NCI-H2171 treated with DMSO at 0.1 percent for 48 hours (cell line): ENCODE results near the gene CHMP6.
"Not testable (repeated sequence)": the region's sequence is repeated elsewhere in the genome, so short reads cannot be mapped to it uniquely, and the experiment has no call there.

ENCODE experiments used
- DNase-seq: peaks from one replicate; lab custom pipeline; 2025; lab: John Stamatoyannopoulos, UW

Gene CHMP6

GRCh38 chr17:81030312-81030711 is 38.7 kb downstream of the CHMP6 start:
- DNase-seq, result not testable (repeated sequence)

- DNase-seq, result peak; percentile 56
Observed at GRCh38 chr17:81030741-81031565, 39.3 kb downstream of the CHMP6 start.

DNA sequence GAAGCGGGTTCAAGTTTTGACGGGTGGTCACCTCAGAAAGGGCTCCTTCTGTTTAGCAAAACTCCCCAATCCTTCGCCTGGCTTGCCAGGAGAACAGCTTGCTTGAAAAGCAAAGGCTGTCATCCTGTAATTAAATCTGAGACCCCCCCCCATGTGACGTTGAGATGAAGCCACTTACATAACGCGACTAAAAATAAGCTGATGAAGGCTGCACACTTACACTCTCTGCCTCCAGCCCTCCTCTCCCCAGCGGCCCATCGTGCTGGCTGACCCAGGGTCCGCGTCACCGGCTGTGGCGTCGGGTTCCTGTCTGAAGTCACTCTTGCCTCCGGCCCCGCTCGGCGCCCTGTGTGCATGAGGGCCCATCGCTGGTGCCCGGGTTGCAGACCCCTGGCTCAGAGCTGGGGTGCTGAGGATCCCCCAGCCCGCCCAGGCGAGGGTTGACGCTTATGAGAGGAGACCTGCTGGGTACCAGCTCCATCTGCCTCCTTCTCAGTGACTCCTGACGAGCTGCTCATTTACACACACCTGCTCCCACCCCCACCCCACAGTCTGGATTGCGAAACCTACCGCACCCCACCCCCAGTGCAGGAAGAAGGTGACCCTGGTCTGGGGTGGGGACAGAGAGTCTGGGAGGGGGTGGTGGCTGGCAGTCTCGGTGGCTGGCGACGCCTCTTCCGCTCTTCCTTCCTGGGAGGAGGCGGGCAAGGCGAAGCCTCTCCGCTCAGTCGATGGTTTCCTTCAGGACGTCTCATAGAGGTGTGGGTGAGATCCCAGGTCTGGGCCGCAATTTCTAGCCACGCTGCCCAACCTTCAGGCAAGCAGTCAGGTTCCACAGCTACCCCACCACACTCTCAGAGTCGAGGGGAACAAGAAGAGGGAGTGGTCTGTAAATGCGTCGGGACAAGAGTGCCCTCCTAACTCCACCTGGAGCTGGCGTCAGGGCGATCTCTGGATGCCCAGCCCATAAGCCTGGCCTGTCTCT is 40.2 kb downstream of the CHMP6 start:
- peak; percentile 73 for DNase-seq

GRCh38 chr17:81032641-81033480 is 41.2 kb downstream of the CHMP6 start:
- peak; percentile 16 for DNase-seq

GRCh38 chr17:81033535-81034167 is 42.0 kb downstream of the CHMP6 start:
- DNase-seq, result no peak

DNA sequence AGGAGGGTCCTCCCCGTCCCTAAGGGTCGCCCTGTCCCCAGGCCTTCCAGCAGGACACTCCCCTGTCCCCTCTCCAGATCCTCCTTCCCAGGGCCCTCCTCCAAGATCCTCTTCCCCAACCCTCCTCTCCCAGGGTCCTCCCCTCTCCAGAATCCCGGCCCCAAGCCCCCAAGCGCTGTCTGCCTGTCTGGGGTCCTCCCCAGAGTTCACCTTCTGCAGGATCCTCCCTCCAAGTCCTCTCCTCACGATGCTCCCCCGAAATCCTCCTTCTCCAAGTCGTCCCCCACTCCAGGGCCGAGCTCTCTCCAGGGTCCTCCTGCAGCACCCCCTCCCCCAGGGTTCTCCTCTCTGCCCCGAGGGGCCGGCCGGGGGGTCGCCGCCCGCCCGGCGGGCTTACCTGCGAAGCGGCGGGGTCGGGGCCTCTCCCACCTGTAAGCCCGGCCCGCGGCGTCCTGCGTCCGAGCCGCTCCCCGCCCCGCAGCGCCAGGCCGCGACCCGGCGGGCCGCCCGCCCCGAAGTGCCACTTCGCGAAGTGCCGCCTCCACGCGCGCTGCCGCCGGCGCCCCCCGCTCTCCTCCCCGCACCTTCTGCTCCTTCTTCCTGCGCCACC is 42.6 kb downstream of the CHMP6 start:
- DNase-seq, result no peak

GRCh38 chr17:81034779-81035520 is 43.3 kb downstream of the CHMP6 start, which contains the start of gene BAIAP2:
BAIAP2 (plus strand) TSS chr17:81035151; CDS start chr17:81035255, 104 bp downstream.
- DNase-seq, result peak; percentile 94

GRCh38 chr17:81035521-81036196 is 44.0 kb downstream of the CHMP6 start:
- DNase-seq, result no peak

DNA sequence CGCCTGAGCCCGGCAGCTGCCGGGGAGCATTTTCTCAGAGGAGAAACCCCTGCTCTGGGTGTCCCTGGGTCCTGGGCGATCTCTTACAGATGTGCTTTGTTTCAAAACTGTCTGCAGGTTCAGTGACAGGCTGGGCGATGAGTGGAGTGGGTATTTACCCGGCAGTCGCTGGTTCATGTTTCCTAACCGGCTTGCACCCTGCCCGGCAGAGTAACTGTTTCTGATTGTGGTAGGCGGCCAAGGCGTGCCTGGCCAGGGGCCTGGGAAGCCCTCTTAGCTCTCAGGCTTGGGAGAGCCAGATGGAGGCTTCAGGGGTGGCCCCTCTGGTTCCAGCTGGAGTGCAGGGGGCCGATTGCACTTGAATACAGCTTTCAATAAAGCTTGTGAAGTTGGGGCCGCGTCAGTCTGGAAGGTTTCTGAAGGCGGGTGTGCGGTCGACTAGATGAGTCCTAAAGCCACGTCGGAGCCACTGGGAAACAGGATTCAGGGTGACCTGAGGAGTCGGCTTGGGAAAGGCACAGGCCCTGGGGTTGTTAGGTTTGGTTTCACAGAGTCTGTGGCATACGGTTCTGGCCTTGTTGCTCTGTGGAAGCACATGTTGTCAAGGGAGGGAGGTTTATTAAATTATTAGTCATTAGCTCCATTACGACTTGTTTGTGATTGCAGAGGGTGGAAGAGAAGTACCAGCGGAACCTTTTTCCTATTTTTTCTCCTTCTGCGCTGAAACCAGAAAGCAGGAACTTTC is 44.7 kb downstream of the CHMP6 start:
- DNase-seq, result peak; percentile 39

DNA sequence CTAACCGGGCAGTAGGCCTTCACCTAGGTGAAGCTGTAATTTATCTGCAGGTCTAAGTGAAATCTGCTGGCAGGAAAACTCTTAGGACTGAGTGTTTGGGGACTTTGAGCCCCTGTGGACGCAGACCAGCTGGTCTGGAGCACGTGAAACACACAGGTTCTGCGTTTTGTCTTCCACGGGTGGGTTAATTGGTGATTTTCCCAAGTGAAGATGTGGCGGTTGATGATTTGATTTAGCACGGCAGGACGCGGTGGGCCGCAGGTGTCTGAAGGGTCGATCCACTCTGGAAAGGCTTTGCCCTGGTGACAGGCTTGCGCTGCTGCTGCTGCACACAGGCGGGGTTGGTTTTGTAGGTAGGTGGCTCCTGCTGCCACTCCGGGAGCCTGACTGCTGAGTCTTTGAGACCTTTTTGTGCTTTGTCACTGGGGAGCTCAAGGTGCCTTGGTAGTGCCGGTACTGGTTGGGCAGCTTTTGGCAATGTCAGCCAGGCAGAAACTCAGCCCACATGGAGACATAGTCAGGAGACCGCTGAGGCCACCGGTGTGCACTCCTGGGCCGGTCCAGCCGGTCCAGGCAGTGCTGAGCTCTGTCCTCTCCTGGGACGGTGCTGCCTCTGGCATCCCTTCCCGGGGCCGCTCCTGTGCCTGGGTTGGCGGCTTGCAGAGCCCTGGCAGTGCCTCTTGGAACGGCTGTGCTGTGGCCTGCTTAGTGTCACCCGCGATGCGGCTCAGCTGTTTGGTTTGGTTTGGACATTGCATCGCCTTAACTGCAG is 45.6 kb downstream of the CHMP6 start:
- no peak for DNase-seq

DNA sequence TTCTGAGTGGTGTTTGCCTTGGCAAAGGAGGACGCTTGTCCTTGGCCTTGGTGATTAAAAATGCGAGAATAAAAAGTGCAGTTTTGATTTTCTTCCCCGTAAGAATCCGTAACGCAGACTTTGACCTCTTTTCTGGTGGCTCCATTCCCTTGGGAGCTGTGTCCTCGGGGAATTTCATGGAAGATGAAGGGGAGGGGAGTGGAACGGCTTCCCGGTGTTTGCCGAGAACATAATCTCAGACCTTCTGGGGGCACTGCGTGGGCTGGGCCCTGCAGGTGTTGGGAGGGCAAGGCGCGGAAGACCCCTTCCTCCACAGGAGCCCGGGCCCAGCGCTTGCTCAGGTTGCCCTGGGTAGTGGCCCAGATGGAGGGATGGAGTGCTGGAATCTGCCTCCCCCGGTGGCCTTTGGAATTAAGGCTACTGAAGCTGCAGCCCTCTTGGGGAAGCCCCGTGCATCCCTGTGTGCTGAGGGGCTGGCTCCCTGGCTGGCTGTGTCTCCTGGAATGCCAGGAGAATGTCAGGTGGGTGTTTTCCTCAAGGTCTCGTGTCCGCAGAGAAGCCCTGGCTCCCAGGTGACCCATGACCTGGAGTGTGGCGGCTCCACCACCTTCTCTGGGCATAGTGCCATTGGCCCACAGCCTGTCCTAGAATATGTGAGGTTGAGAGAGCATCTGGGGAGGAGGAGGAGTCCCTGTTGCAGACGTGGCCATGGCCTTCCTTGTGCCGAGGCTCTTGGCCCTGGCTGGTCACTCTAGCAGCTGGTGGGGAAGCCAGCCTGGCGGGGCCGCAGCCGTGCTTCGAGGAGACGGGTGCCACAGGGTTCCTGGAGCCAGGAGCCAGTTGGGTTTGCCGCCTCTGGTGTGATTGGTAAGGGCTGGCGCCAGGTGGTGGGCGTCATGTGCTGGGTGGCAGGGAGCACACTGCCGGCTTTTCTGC is 46.4 kb downstream of the CHMP6 start:
- no peak for DNase-seq

- DNase-seq, result no peak
Observed at GRCh38 chr17:81039096-81039495, 47.5 kb downstream of the CHMP6 start.

DNA sequence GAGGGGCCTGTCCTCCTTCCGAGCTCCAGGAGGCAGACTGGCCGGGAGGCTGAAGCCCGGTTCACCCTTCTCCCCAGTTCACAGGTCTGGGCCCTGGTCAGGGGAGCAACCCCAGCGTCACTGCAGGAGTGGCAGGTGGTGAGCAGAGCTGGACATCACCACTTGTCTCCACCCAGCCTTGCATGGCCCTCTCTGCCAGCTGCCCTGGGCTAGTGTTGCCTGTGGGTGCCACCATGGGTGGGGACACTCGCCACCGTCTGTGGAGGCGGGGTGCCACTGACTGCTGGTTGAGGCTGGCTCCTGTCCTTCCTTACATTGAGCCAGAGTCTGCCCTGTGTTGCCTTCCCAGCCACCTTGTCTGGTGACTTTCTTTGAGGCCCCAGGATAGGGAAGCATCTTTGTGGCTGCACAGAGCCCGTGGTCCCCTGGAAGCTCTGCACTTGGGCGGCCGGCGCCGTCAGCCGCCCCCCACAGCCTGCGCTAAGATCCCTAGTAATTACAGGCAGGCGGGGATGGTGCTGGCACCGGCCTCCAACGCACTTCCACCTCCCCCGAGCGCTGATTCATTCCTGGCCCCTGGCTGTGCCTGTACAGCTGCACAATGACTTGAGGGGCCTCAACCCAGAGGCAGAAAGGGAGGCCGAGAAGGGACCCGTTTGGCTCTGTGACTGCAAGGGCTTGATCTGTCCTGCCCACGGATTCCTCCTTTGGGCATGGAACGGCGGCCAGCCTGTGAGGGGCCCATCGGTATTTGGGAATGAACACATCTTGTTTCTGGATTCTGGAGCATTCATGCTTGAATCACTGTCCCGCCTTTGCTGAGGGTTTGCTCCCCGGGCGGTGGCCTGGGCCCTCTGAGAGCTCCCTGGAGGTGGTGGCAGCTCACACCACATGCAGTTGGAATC is 48.5 kb downstream of the CHMP6 start:
- DNase-seq, result no peak

- DNase-seq, result no peak
Observed at GRCh38 chr17:81040791-81041337, 49.2 kb downstream of the CHMP6 start.

DNA sequence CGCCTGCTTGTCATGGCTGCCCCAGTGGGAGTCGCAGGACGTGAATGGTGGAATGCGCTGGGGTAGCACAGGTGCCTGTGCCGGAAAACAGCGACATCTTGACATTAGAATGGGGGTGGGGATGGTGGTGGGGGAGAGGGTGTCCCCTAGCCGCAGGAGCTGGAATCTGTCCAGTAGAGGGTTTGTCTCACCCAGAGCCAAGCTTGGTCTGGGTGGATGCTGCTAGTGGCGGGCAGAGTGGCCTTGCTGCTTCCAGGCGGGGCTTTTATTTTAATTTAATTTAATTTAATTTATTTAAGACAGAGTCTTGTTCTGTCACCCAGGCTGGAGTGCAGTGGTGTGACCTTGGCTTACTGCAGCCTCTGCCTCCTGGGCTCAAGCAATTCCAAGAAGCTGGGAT is 51.0 kb downstream of the CHMP6 start:
- no peak for DNase-seq

GRCh38 chr17:81043319-81043724 is 51.7 kb downstream of the CHMP6 start:
- DNase-seq, result no peak
